IMR-90 (cell line): ENCODE results near the gene ZNF277. TPM values are rescaled to one million over a fixed set of nuclear protein-coding genes. Genes with fewer than 3 reads are reported as not detected.

Experiments
- ATAC-seq: fragments of 200-7000 bp; cut with Tn5 transposase; 2 replicates; pipeline ENCODE4 v1.9.1; 2020; ENCODE audit warnings: low read depth, mild to moderate bottlenecking, moderate library complexity
- BruUV-seq: library from RNA; stranded (reverse); fragments of 400-500 nt; replicated peaks from 2 replicates; lab custom pipeline; 2021; lab: Mats Ljungman, UMichigan
- CTCF ChIA-PET: fragments of 300-600 bp; formaldehyde crosslinking; extraction: SDS; loops from one replicate; lab custom pipeline; 2021; ENCODE audit warnings: antibody characterized with exemption; lab: Yijun Ruan, JAX
- POLR2A ChIA-PET: fragments of 300-600 bp; sonication (Branson Sonifier 250); formaldehyde crosslinking; loops from one replicate; lab custom pipeline; 2022; ENCODE audit warnings: antibody characterized with exemption; ENCODE audit not compliant: unreplicated experiment; lab: Charles Lee
- DNase-seq: peaks from one replicate; pipeline ENCODE4 v3.0.0; 2013
- H2AFZ ChIP-seq: replicated peaks from 2 replicates; pipeline ENCODE3; 2013; ENCODE audit warnings: low read length, mild to moderate bottlenecking; ENCODE audit not compliant: poor library complexity
- H2AK5ac ChIP-seq: 2 replicates; pipeline ENCODE4 v1.6.1; 2013; ENCODE audit warnings: low read depth, low read length, inconsistent platforms
- H2AK9ac ChIP-seq: replicated peaks from 2 replicates; pipeline ENCODE3; 2013; ENCODE audit warnings: mild to moderate bottlenecking, low read depth, low read length, moderate library complexity; ENCODE audit not compliant: poor library complexity
- H2BK120ac ChIP-seq: 2 replicates; pipeline ENCODE4 v1.6.1; 2013; ENCODE audit warnings: low read depth, low read length, inconsistent platforms
- H2BK15ac ChIP-seq: 3 replicates; pipeline ENCODE4 v1.6.1; 2013; ENCODE audit warnings: low read depth, low read length, inconsistent platforms
- H2BK20ac ChIP-seq: 2 replicates; pipeline ENCODE4 v1.6.1; 2013; ENCODE audit warnings: low read depth, mild to moderate bottlenecking, inconsistent platforms, low read length, moderate library complexity
- H2BK5ac ChIP-seq: 2 replicates; pipeline ENCODE4 v1.6.1; 2013; ENCODE audit warnings: mild to moderate bottlenecking, low read depth, low read length, inconsistent platforms; ENCODE audit not compliant: poor library complexity, severe bottlenecking
- H3K14ac ChIP-seq: replicated peaks from 2 replicates; pipeline ENCODE4 v1.6.1; 2013; ENCODE audit warnings: low read depth, low read length, inconsistent platforms
- H3K18ac ChIP-seq: 2 replicates; pipeline ENCODE4 v1.6.1; 2013; ENCODE audit warnings: low read depth, low read length, control low read depth
- H3K23ac ChIP-seq: 2 replicates; pipeline ENCODE4 v1.6.1; 2013; ENCODE audit warnings: low read depth, low read length, inconsistent platforms
- H3K27ac ChIP-seq: 2 replicates; pipeline ENCODE4 v1.5.1; 2013; ENCODE audit warnings: mild to moderate bottlenecking, control low read depth, low read length; ENCODE audit not compliant: insufficient read depth
- H3K27me3 ChIP-seq: 2 replicates; pipeline ENCODE4 v1.6.1; 2013; ENCODE audit warnings: low read length; ENCODE audit not compliant: control insufficient read depth, insufficient read depth
- H3K36me3 ChIP-seq: 2 replicates; pipeline ENCODE4 v1.6.1; 2013; ENCODE audit warnings: low read length, mixed read lengths; ENCODE audit not compliant: control insufficient read depth, insufficient read depth
- H3K4ac ChIP-seq: 2 replicates; pipeline ENCODE4 v1.6.1; 2013; ENCODE audit warnings: low read depth, low read length, inconsistent platforms
- H3K4me1 ChIP-seq: 2 replicates; pipeline ENCODE4 v1.6.1; 2013; ENCODE audit warnings: low read length, mixed read lengths; ENCODE audit not compliant: control insufficient read depth, insufficient read depth
- H3K4me2 ChIP-seq: 2 replicates; pipeline ENCODE4 v1.6.1; 2013; ENCODE audit warnings: low read depth, mild to moderate bottlenecking, control low read depth, low read length, moderate library complexity
- H3K4me3 ChIP-seq: 2 replicates; pipeline ENCODE4 v1.5.1; 2013; ENCODE audit warnings: low read depth, mild to moderate bottlenecking, control low read depth, low read length, moderate library complexity; ENCODE audit not compliant: insufficient read depth
- H3K56ac ChIP-seq: 2 replicates; pipeline ENCODE4 v1.6.1; 2013; ENCODE audit warnings: low read length, inconsistent platforms; ENCODE audit not compliant: insufficient read depth; ENCODE audit errors: extremely low read depth
- H3K79me1 ChIP-seq, 2 experiments: 2 replicates each; pipeline ENCODE4 v1.6.1; 2013; ENCODE audit warnings: low read length in 2 of 2, inconsistent platforms in 1 of 2, low read depth in 1 of 2
- H3K9ac ChIP-seq: 2 replicates; pipeline ENCODE4 v1.6.1; 2013; ENCODE audit warnings: low read depth, low read length, control low read depth
- H3K9me1 ChIP-seq: 2 replicates; pipeline ENCODE4 v1.6.1; 2013; ENCODE audit warnings: low read length, inconsistent platforms; ENCODE audit not compliant: insufficient read depth
- H3K9me3 ChIP-seq: 2 replicates; pipeline ENCODE4 v1.6.1; 2013; ENCODE audit warnings: low read length; ENCODE audit not compliant: control insufficient read depth, insufficient read depth
- H4K20me1 ChIP-seq: 2 replicates; pipeline ENCODE4 v1.6.1; 2013; ENCODE audit warnings: low read length, inconsistent platforms; ENCODE audit not compliant: insufficient read depth
- H4K5ac ChIP-seq: 2 replicates; pipeline ENCODE4 v1.6.1; 2013; ENCODE audit warnings: mild to moderate bottlenecking, low read depth, low read length, control low read depth
- H4K8ac ChIP-seq, 2 experiments: 2 replicates each; pipeline ENCODE4 v1.6.1; 2013; ENCODE audit warnings: low read depth in 2 of 2, low read length in 2 of 2, control low read depth in 1 of 2, inconsistent platforms in 1 of 2
- H4K91ac ChIP-seq: 2 replicates; pipeline ENCODE4 v1.6.1; 2013; ENCODE audit warnings: low read depth, low read length, inconsistent platforms; ENCODE audit not compliant: insufficient read depth
- CHD1 ChIP-seq: IDR thresholded peaks from 2 replicates; pipeline ENCODE4 v1.6.1; 2012; ENCODE audit warnings: low read depth, low read length, improper control_type of control experiment
- CTCF ChIP-seq: conservative IDR thresholded peaks from 2 replicates; pipeline ENCODE4 v1.5.1; 2012; ENCODE audit warnings: mild to moderate bottlenecking, low read depth, low read length, improper control_type of control experiment
- MAFK ChIP-seq: IDR thresholded peaks from 2 replicates; pipeline ENCODE4 v1.6.1; 2012; ENCODE audit warnings: low read depth, low read length, improper control_type of control experiment
- MXI1 ChIP-seq: IDR thresholded peaks from 2 replicates; pipeline ENCODE4 v1.6.1; 2012; ENCODE audit warnings: low read depth, mild to moderate bottlenecking, low read length, moderate library complexity, borderline replicate concordance
- POLR2A ChIP-seq: IDR thresholded peaks from 2 replicates; pipeline ENCODE4 v1.6.1; 2012; ENCODE audit warnings: mild to moderate bottlenecking, low read depth, low read length
- RAD21 ChIP-seq: IDR thresholded peaks from 2 replicates; pipeline ENCODE4 v1.6.1; 2012; ENCODE audit warnings: low read length, improper control_type of control experiment
- SMC3 ChIP-seq: fragments of 150-350 bp; IDR thresholded peaks from 2 replicates; pipeline ENCODE4 v1.6.1; 2016; ENCODE audit warnings: low read depth, mild to moderate bottlenecking, antibody characterized with exemption, low read length, moderate library complexity
- WGBS, 2 experiments: methylation state at CpG; one replicate each; pipeline versions ENCODE4 v1.1.5 to v1.1.7; 2013; ENCODE audit warnings: missing lambda C conversion rate in 2 of 2; ENCODE audit not compliant: insufficient read length in 1 of 2; ENCODE audit errors: extremely low coverage in 2 of 2; 5-methylcytosine and 5-hydroxymethylcytosine counted together
- dilution Hi-C: fragments of 300-500 bp; cut with HindIII; formaldehyde crosslinking; loops from one replicate; pipeline ENCODE4 v1.14.3; 2018; ENCODE audit warnings: low sequenced_read_pairs; ENCODE audit not compliant: unreplicated experiment
- in situ Hi-C: fragments of 300-500 bp; cut with MboI; formaldehyde crosslinking; loops from 3 replicates; pipeline ENCODE4 v1.14.3; 2019; ENCODE audit warnings: low sequenced_read_pairs, inconsistent platforms, mixed read lengths
- intact Hi-C: fragments of 100-400 bp; cut with micrococcal nuclease; formaldehyde crosslinking; loops from 2 replicates; pipeline ENCODE4 v1.10.0; 2022
- polyA plus RNA-seq, 3 experiments: library from polyadenylated mRNA; depleted of rRNA; stranded (reverse); fragments of >200 nt; gene quantifications; 2 replicates each; pipeline ENCODE4 v1.2.3, GENCODE V29; 2012; ENCODE audit warnings: low replicate concordance in 1 of 3
- total RNA-seq: library from RNA; depleted of rRNA; stranded (reverse); fragments of >200 nt; gene quantifications from 2 replicates; pipeline ENCODE4 v1.2.3, GENCODE V29; 2012

The ZNF277 gene
- total and polyA plus RNA-seq, 2 of the 4 experiments (the other 2 are of a cell fraction), result 7.3 to 21.3 TPM

GRCh38 chr7:112292162-112292561 lies 85.7 kb downstream of the ZNF277 start:
- Histone ChIP-seq H2BK15ac (no peak overlapping the region), H3K23ac (no peak overlapping the region), H3K9me3 (no peaks in the 10 kb centered on the region), H3K14ac (no peak overlapping the region), H3K4ac (no peak overlapping the region), H2AK5ac (no peak overlapping the region), H4K5ac (no peak overlapping the region), H3K9me1 (peaks cover 4% of the 10 kb centered on the region; the same call in 1 of the 2 replicates), H3K4me1 (peaks cover 3% of the 10 kb centered on the region; the same call in 1 of the 2 replicates), H2BK5ac (no peak overlapping the region), H3K4me2 (no peak overlapping the region), H3K18ac (no peak overlapping the region), H2BK20ac (no peak overlapping the region), H3K56ac (no peak overlapping the region), H3K79me1 (peaks cover 0 to 4% of the 10 kb centered on the region in 2 experiments; a peak in 1 of 4 replicates), H3K36me3 (0 out of 2 replicates have a peak, but pooled peaks cover 3% of the 10 kb centered on the region), H2AFZ (no peak overlapping the region), H4K20me1 (no peaks in the 10 kb centered on the region), H2BK120ac (no peak overlapping the region), H3K9ac (no peak overlapping the region), H3K27me3 (no peaks in the 10 kb centered on the region), H4K91ac (no peak overlapping the region), H4K8ac (no peak overlapping the region), H3K27ac (no peak overlapping the region), H2AK9ac (no peak overlapping the region), H3K4me3 (no peak overlapping the region)
- dilution Hi-C loops, result no loop called here
- ATAC-seq (no peak), DNase-seq (no peak)
- POLR2A ChIA-PET, result no interaction called here
- no CpG with 5 or more reads among the region's 1 CpG for WGBS, 2 experiments
- CTCF ChIA-PET, result no interaction called here
- in situ Hi-C loops, result no loop called here
- no TSS peak for BruUV-seq
- TF ChIP-seq MXI1 (no peak), CHD1 (no peak), CTCF (no peak), POLR2A (no peak), RAD21 (no peak), SMC3 (no peak), MAFK (no peak)
- intact Hi-C loops, result no loop called here
